Sciatic nerve (tissue), 2 donors: ENCODE measurements around the gene DGCR2. TPM values are rescaled to one million over a fixed set of nuclear protein-coding genes. Genes with fewer than 3 reads are reported as not detected.
"Not testable (repeated sequence)": the region's sequence is repeated elsewhere in the genome, so short reads cannot be mapped to it uniquely, and the experiment has no call there.

Experiments used
- ATAC-seq: fragments of 200-7000 bp; cut with Tn5 transposase; one replicate; pipeline ENCODE4 v1.9.1; 2020; ENCODE audit warnings: mild to moderate bottlenecking, moderate library complexity
- DNase-seq: peaks from one replicate; pipeline ENCODE4 v3.0.0-alpha.2; 2020; ENCODE audit warnings: low spot score
- intact Hi-C: fragments of 100-400 bp; cut with DNase I; formaldehyde crosslinking; loops from one replicate; pipeline ENCODE4 v1.14.2; 2022
- total RNA-seq: library from RNA; stranded (reverse); fragmentation: NEBNext Ultra II Directional; extraction: Animal tissue kit (Norgen Biotek cat#: 25700); gene quantifications from one replicate; pipeline ENCODE4 v1.2.1, GENCODE V29; 2021
- donor health status: DM: no; HTN: no; CAD: no.
- donor health status: DM: no; HTN: no; CAD: no.

The DGCR2 gene
- total RNA-seq, 1 donor from 2014 or later, result 37.2 TPM

- intact Hi-C loops, result no loop called here
- DNase-seq, result peak; percentile 45
- no peak for ATAC-seq
Measured at GRCh38 chr22:19038728-19039447, 83.3 kb downstream of the DGCR2 start.

- ATAC-seq, result no peak
- DNase-seq, result peak; percentile 50
- intact Hi-C loops, result no loop called here
Measured at GRCh38 chr22:19038164-19038546, 84.1 kb downstream of the DGCR2 start.

GRCh38 chr22:19037282-19038163 is 84.7 kb downstream of the DGCR2 start:
- no peak for ATAC-seq
- intact Hi-C loops, result no loop called here
- peak; percentile 39 for DNase-seq

GRCh38 chr22:19036523-19037273 is 85.5 kb downstream of the DGCR2 start:
- intact Hi-C loops, result no loop called here
- DNase-seq (peak; percentile 47), ATAC-seq (peak; percentile 21)

GRCh38 chr22:19036229-19036522 is 86.0 kb downstream of the DGCR2 start:
- ATAC-seq, result no peak
- no peak for DNase-seq
- intact Hi-C loops, result no loop called here

GRCh38 chr22:19035474-19036228 is 86.6 kb downstream of the DGCR2 start:
- DNase-seq (peak; percentile 49), ATAC-seq (peak; percentile 18)
- intact Hi-C loops, result no loop called here

- intact Hi-C loops, DNase-seq, ATAC-seq: not testable (repeated sequence)
Measured at GRCh38 chr22:19035126-19035473, 87.1 kb downstream of the DGCR2 start.

GRCh38 chr22:19034724-19035120 is 87.5 kb downstream of the DGCR2 start:
- intact Hi-C loops, ATAC-seq: not testable (repeated sequence)
- peak; percentile 26 for DNase-seq

GRCh38 chr22:19034031-19034723 is 88.0 kb downstream of the DGCR2 start:
- peak; percentile 31 for DNase-seq
- ATAC-seq, intact Hi-C loops: not testable (repeated sequence)

- intact Hi-C loops, result not testable (repeated sequence)
- DNase-seq, result peak; percentile 4
Measured at GRCh38 chr22:19033568-19033905, 88.7 kb downstream of the DGCR2 start.

GRCh38 chr22:19032898-19033567 is 89.2 kb downstream of the DGCR2 start:
- ATAC-seq, intact Hi-C loops, DNase-seq: not testable (repeated sequence)

More at GRCh38 chr22:19033568-19033905, 88.7 kb downstream of the DGCR2 start:
- not testable (repeated sequence) for ATAC-seq

GRCh38 chr22:19032156-19032785 is 89.9 kb downstream of the DGCR2 start:
- DNase-seq, intact Hi-C loops, ATAC-seq: not testable (repeated sequence)

GRCh38 chr22:19030889-19031252 is 91.3 kb downstream of the DGCR2 start:
- DNase-seq, intact Hi-C loops, ATAC-seq: not testable (repeated sequence)

- DNase-seq, intact Hi-C loops, ATAC-seq: not testable (repeated sequence)
Measured at GRCh38 chr22:19030226-19030888, 91.9 kb downstream of the DGCR2 start.

- DNase-seq, intact Hi-C loops, ATAC-seq: not testable (repeated sequence)
Measured at GRCh38 chr22:19029113-19030103, 92.8 kb downstream of the DGCR2 start.

GRCh38 chr22:19028060-19028455 is 94.2 kb downstream of the DGCR2 start:
- DNase-seq, ATAC-seq, intact Hi-C loops: not testable (repeated sequence)
